Measurements from ENCODE around the gene ZFHX3. TPM values are rescaled to one million over a fixed set of nuclear protein-coding genes. Genes with fewer than 3 reads are reported as not detected.

Gene ZFHX3
- total and polyA plus RNA-seq, 2 of the 8 experiments (the other 6 are each of a cell fraction or from before 2014, with no cell fraction given): 0.08 to 0.99 TPM

DNA sequence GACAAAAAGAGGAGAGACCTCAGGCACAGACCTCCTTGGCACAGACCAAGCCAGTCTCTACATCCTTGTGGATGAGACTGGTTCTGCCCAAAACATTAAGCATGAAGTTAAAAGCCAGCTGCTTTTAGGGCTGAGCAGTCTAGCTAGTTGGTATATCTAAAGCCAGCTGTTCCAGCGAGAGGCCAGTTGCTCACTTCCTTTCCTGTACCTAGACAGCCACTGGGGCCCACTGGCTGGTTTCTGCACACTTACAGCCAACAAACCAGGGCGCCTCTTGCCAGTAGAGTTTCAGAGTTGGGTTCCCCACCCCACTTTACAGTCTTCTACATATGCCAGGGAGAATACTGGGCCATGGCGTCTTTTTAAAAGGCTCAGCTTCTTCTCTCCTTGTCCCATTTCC, 242.4 kb downstream of the ZFHX3 start:
- FAIRE-seq (no peak), DNase-seq (ENCODE audit: low read depth in 1 of 2, low spot score in 2 of 2) (no peak)
- Histone ChIP-seq H2BK5ac (ENCODE audit: low read depth, low read length) (no peak overlapping the region), H3K56ac (replicated peaks; ENCODE audit: insufficient read length, low read depth, low read length) (no peak overlapping the region), H3K4ac (replicated peaks; ENCODE audit: insufficient read length, low read depth, low read length) (no peak overlapping the region), H2BK20ac (ENCODE audit: low read length) (no peak overlapping the region), H2BK15ac (ENCODE audit: low read length) (no peak overlapping the region), H4K8ac (ENCODE audit: extremely low read depth, insufficient read depth, low read length) (no peak overlapping the region), H2AK5ac (ENCODE audit: low read depth, low read length) (no peak overlapping the region), H3K79me2 (ENCODE audit: control insufficient read depth in 1 of 2, insufficient read depth in 2 of 2, low read length in 2 of 2) (no peaks in the 10 kb centered on the region), H3K23me2 (ENCODE audit: low read depth, low read length) (no peaks in the 10 kb centered on the region), H3K9me3 (ENCODE audit: insufficient read depth in 2 of 2, low read depth in 1 of 2, low read length in 1 of 2) (no peaks in the 10 kb centered on the region), H2AFZ (ENCODE audit: low read length) (no peak overlapping the region), H3K4me1 (replicated peaks in 1 of 4; ENCODE audit: control insufficient read depth in 3 of 4, insufficient read depth in 4 of 4, low read length in 3 of 4) (peaks cover 0 to 5% (median 2%) of the 10 kb centered on the region in 4 experiments; a peak in 3 of 7 replicates), H2BK12ac (ENCODE audit: low read depth, low read length) (no peak overlapping the region), H3K27ac (ENCODE audit: low read depth, low read length) (no peak overlapping the region), H4K20me1 (replicated peaks in 1 of 2; ENCODE audit: control insufficient read depth in 1 of 2, insufficient read depth in 2 of 2, low read length in 2 of 2) (no peaks in the 10 kb centered on the region), H3K27me3 (replicated peaks in 1 of 4; ENCODE audit: control insufficient read depth in 3 of 4, extremely low read depth in 1 of 4, insufficient read depth in 3 of 4, low read length in 3 of 4) (no peaks in the 10 kb centered on the region), H3K18ac (ENCODE audit: extremely low read depth, low read length) (no peak overlapping the region), H3K4me2 (ENCODE audit: insufficient read depth in 1 of 2, low read depth in 2 of 2, low read length in 2 of 2) (no peak overlapping the region), H3K23ac (ENCODE audit: insufficient read length) (no peak overlapping the region), H3K14ac (ENCODE audit: insufficient read length) (no peak overlapping the region), H4K5ac (ENCODE audit: insufficient read length, low read depth, low read length) (no peak overlapping the region), H2BK120ac (replicated peaks; ENCODE audit: low read depth, low read length) (no peak overlapping the region), H4K91ac (replicated peaks; ENCODE audit: insufficient read length, low read length) (no peak overlapping the region), H3K9ac (replicated peaks in 1 of 4; ENCODE audit: extremely low read depth in 1 of 4, low read depth in 3 of 4, low read length in 3 of 4) (no peak overlapping the region), H3K4me3 (ENCODE audit: extremely low read depth in 1 of 4, insufficient read depth in 2 of 4, low read depth in 3 of 4, low read length in 4 of 4) (no peak overlapping the region), H3K79me1 (ENCODE audit: low read depth, low read length) (no peaks in the 10 kb centered on the region), H3K36me3 (ENCODE audit: control insufficient read depth in 2 of 4, insufficient read depth in 4 of 4, low read length in 3 of 4) (no peaks in the 10 kb centered on the region)
- ChIA-PET POLR2A (ENCODE audit: partially characterized antibody) (interaction anchor here (2.4 kb wide), 1 partner anchor 9 kb away, joined by 9 read pairs; no protein-coding TSS in a partner anchor), CTCF (ENCODE audit: partially characterized antibody) (interaction anchor here (0.6 to 2.3 kb wide), 7 partner anchors 26 to 133 kb away, joined by 3 to 11 read pairs (median 6); no protein-coding TSS in a partner anchor)
- 97% methylated on average over 3 of the region's 3 CpGs; no CpG with 5 or more reads in 1 of the 2 experiments for WGBS, 2 experiments (ENCODE audit: extremely low coverage in 1 of 2, insufficient coverage in 1 of 2, insufficient read length in 1 of 2, insufficient replicate concordance in 2 of 2, low coverage in 1 of 2, low lambda C conversion rate in 2 of 2, missing lambda C conversion rate in 1 of 2)
- TF ChIP-seq CHD1 (IDR thresholded peaks at IDR 0.05; ENCODE audit: low read depth, low read length): no peak
- no peak for TF ChIP-seq JUN (IDR thresholded peaks at IDR 0.05; ENCODE audit: low read depth, low read length)
- TF ChIP-seq SRF (IDR thresholded peaks at IDR 0.05; ENCODE audit: low read depth, low read length): no peak
- TF ChIP-seq GTF2F1 (IDR thresholded peaks at IDR 0.05; ENCODE audit: borderline replicate concordance, low read depth, low read length): no peak
